ENCODE data around the gene TMEM88. TPM values are rescaled to one million over a fixed set of nuclear protein-coding genes. Genes with fewer than 3 reads are reported as not detected.
"Not testable (repeated sequence)": the region's sequence is repeated elsewhere in the genome, so short reads cannot be mapped to it uniquely, and the experiment has no call there.

Gene TMEM88
- total RNA-seq, 2 donors from 2014 or later = 1.3 to 1.8 TPM

- no peak overlapping the region for H3K27ac Mint-ChIP-seq
- H3K9me3 Mint-ChIP-seq = no peaks in the 10 kb centered on the region
- ATAC-seq (no peak), DNase-seq (ENCODE audit: low spot score in 2 of 2) (no peak)
- no peaks in the 10 kb centered on the region for H3K36me3 Mint-ChIP-seq
Observed at GRCh38 chr17:7859028-7859427, 4.2 kb downstream of the TMEM88 start.

DNA sequence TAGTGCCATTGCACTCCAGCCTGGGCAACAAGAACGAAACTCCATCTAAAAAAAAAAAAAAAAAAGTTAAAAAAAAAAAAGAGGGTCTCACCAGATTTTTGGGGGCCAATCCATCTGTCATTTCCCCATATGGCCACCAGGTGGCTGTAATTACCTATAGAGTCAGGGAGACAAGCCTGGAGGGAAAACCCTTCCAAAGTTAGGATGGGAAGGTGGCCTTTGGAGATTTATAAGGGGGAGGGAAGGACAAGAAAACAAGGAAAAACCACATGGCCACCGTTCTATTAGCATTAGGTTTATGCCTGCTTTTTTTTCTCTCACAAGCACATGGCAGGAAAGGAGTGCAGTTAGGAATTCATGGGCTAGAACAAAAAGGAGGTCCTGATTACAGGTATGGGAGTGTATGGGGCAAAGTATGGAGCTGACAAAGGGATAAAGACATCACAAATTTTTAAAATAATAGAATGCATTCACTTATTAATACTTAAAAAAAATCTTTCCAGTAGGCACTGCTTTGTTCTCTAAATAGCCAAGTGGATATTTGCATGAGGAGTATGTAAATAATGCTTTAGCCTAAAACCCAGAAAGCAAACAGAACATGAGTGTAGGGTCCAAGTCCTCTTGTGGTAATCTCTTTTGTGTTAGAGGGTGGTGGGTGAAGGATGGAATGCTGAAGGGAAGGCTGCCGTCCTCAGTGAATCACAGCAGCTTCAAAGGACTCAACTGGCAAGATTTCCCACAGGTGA is 8.0 kb downstream of the TMEM88 start:
- DNase-seq (ENCODE audit: low spot score in 2 of 2) (no peak), ATAC-seq (no peak)
- Mint-ChIP-seq H3K9me3 (no peaks in the 10 kb centered on the region), H3K27ac (peak overlapping the region in 1 of 2 donors; percentile 16), H3K36me3 (peaks cover 0 to 25% of the 10 kb centered on the region in 2 donors)

GRCh38 chr17:7864384-7864783 is 9.5 kb downstream of the TMEM88 start:
- H3K9me3 Mint-ChIP-seq; DNase-seq (ENCODE audit: low spot score in 2 of 2); H3K27ac Mint-ChIP-seq; ATAC-seq: not testable (repeated sequence)
- H3K36me3 Mint-ChIP-seq = peaks cover 0 to 28% of the 10 kb centered on the region in 2 donors

GRCh38 chr17:7864995-7865650 is 10.3 kb downstream of the TMEM88 start:
- Mint-ChIP-seq H3K36me3 (peaks cover 0 to 28% of the 10 kb centered on the region in 2 donors), H3K9me3 (no peaks in the 10 kb centered on the region), H3K27ac (no peak overlapping the region)
- ATAC-seq = peak in 1 of 2 donors; percentile 37
- no peak for DNase-seq (ENCODE audit: low spot score in 2 of 2)

DNA sequence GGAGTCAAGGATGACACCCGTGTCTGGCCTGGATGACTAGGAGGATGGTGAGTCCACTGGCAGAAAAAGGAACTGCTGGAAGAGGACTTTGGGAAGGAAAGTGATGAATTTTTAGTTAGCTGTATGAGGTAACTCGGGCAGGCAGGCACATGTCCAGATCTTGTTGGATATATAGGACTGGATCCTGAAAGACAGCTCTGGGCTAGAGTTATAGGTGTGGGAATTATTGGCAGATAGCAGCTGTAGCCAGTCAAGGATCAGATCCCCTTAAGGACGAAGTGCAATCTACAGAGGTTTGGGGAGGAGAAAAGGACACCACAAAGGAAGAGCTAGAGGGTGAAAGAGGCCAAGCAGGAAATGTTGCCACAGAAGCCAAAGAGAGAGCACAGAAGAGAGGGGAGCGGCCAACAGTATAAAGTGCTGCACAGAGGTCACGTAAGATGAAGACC is 13.0 kb downstream of the TMEM88 start:
- ATAC-seq (peak in 1 of 2 donors; percentile 54), DNase-seq (ENCODE audit: low spot score in 2 of 2) (no peak)
- H3K36me3 Mint-ChIP-seq = peaks cover 0 to 28% of the 10 kb centered on the region in 2 donors
- H3K9me3 Mint-ChIP-seq = no peaks in the 10 kb centered on the region
- peak overlapping the region; percentile 62 to 63 for H3K27ac Mint-ChIP-seq

DNA sequence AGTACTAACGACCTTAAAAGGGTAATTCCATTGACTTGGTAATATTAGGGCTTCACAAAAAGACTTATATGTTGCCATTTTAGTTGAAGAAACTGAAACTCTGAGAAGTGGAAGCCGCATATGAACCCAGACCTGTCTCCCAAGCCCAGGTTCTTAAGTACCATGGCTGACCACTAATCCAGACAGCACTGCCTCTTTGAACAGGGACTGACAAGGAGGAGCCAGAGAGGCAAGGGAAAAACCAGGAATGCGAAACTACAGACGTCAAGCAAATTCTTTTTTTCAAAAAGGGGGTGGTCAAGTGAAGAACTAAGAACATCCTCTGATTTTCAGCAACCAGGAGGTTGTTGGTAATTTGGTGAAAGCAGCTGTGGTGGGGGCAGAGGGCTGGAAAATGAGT is 18.2 kb downstream of the TMEM88 start:
- Mint-ChIP-seq H3K9me3 (no peaks in the 10 kb centered on the region), H3K27ac (no peak overlapping the region), H3K36me3 (peaks cover 0 to 6% of the 10 kb centered on the region in 2 donors)
- no peak for DNase-seq (ENCODE audit: low spot score in 2 of 2)
- ATAC-seq = no peak

- DNase-seq (ENCODE audit: low spot score in 2 of 2) (no peak), ATAC-seq (no peak)
- Mint-ChIP-seq H3K36me3 (peaks cover 0 to 5% of the 10 kb centered on the region in 2 donors), H3K27ac (no peak overlapping the region), H3K9me3 (no peaks in the 10 kb centered on the region)
Observed at GRCh38 chr17:7875804-7876370, 21.0 kb downstream of the TMEM88 start.

DNA sequence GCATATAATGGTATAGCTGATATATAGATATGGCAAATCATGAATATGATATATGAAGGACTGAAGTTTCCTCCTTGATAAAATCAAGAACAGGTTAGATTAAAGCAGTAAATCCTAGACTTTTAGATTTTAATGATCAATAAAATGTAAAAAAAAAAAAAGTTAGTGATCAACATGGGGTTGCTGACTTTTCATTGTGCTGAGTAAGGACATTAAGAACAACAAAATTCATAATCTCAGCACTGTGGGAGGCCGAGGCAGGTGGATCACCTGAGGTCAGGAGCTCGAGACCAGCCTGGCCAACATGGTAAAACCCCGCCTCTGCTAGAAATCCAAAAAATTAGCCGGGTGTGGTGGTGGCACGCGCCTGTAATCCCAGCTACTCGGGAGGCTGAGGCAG is 23.4 kb downstream of the TMEM88 start:
- Mint-ChIP-seq H3K9me3 (no peaks in the 10 kb centered on the region), H3K27ac (no peak overlapping the region), H3K36me3 (peaks cover 0 to 5% of the 10 kb centered on the region in 2 donors)
- ATAC-seq = no peak
- DNase-seq (ENCODE audit: low spot score in 2 of 2) = no peak

GRCh38 chr17:7880076-7880868 is 25.4 kb downstream of the TMEM88 start:
- no peaks in the 10 kb centered on the region for H3K36me3 Mint-ChIP-seq
- no peaks in the 10 kb centered on the region for H3K9me3 Mint-ChIP-seq
- H3K27ac Mint-ChIP-seq = no peak overlapping the region
- no peak for DNase-seq (ENCODE audit: low spot score in 2 of 2)
- no peak for ATAC-seq

- no peak overlapping the region for H3K27ac Mint-ChIP-seq
- ATAC-seq (no peak), DNase-seq (ENCODE audit: low spot score in 2 of 2) (peak in 1 of 2 donors; percentile 44)
- peaks cover 0 to 7% of the 10 kb centered on the region in 2 donors for H3K36me3 Mint-ChIP-seq
- no peaks in the 10 kb centered on the region for H3K9me3 Mint-ChIP-seq
Observed at GRCh38 chr17:7881276-7882054, 26.6 kb downstream of the TMEM88 start.

GRCh38 chr17:7882068-7882467 is 27.2 kb downstream of the TMEM88 start:
- Mint-ChIP-seq H3K27ac (no peak overlapping the region), H3K9me3 (no peaks in the 10 kb centered on the region), H3K36me3 (peaks cover 0 to 8% of the 10 kb centered on the region in 2 donors)
- ATAC-seq = no peak
- peak in 1 of 2 donors; percentile 35 for DNase-seq (ENCODE audit: low spot score in 2 of 2)

- no peak for ATAC-seq
- Mint-ChIP-seq H3K9me3 (no peaks in the 10 kb centered on the region), H3K27ac (no peak overlapping the region), H3K36me3 (peaks cover 0 to 8% of the 10 kb centered on the region in 2 donors)
- DNase-seq (ENCODE audit: low spot score in 2 of 2) = no peak
Observed at GRCh38 chr17:7882629-7883028, 27.8 kb downstream of the TMEM88 start.

DNA sequence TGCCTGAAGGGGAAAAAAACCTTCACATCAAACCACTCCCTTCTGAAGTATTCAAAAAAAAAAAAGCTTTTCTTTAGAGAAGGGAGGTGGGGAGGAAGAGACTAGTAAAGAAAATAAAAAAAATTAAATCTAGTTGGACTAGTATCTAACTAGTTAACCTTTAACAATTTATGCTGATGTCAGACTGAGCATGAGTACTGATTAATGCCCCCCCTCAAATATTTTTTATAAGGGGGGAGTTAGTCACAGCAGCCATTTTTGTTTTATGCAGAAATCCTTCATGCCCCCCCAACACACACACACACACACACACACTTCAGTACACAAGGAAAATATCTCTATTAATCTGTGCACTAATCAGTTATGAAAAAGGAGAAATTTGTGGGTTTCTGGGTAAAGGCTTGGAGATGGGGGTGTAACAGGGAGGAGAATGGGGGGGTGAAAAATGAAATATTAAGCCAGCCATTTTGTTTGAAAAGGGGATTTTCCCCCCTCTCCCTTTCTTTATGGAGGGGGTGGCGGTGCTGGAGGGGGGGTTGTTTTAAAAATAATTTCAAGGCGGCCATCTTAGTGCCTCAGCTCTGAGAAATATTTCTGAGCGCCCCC is 29.0 kb downstream of the TMEM88 start:
- H3K36me3 Mint-ChIP-seq = peaks cover 0 to 8% of the 10 kb centered on the region in 2 donors
- no peaks in the 10 kb centered on the region for H3K9me3 Mint-ChIP-seq
- H3K27ac Mint-ChIP-seq = no peak overlapping the region

GRCh38 chr17:7884581-7885366 is 29.9 kb downstream of the TMEM88 start:
- H3K36me3 Mint-ChIP-seq = peaks cover 0 to 8% of the 10 kb centered on the region in 2 donors
- ATAC-seq = no peak
- peak in 1 of 2 donors; percentile 57 for DNase-seq (ENCODE audit: low spot score in 2 of 2)
- H3K27ac Mint-ChIP-seq = peak overlapping the region in 1 of 2 donors; percentile 77
- H3K9me3 Mint-ChIP-seq = no peaks in the 10 kb centered on the region

More for the DNA sequence above, 29.0 kb downstream of the TMEM88 start:
- DNase-seq (ENCODE audit: low spot score in 2 of 2) = peak in 1 of 2 donors; percentile 34
- no peak for ATAC-seq

Measured in activated naive CD4-positive, alpha-beta T cell treated with anti-CD3 and anti-CD28 coated beads, Interleukin-2, amount 50 U/mL, for 72 hours (primary cell).